ENCODE measurements around the gene MAP1B. TPM values are rescaled to one million over a fixed set of nuclear protein-coding genes. Genes with fewer than 3 reads are reported as not detected.

MAP1B gene
- polyA plus RNA-seq, 1 experiment = 55.3 TPM

DNA sequence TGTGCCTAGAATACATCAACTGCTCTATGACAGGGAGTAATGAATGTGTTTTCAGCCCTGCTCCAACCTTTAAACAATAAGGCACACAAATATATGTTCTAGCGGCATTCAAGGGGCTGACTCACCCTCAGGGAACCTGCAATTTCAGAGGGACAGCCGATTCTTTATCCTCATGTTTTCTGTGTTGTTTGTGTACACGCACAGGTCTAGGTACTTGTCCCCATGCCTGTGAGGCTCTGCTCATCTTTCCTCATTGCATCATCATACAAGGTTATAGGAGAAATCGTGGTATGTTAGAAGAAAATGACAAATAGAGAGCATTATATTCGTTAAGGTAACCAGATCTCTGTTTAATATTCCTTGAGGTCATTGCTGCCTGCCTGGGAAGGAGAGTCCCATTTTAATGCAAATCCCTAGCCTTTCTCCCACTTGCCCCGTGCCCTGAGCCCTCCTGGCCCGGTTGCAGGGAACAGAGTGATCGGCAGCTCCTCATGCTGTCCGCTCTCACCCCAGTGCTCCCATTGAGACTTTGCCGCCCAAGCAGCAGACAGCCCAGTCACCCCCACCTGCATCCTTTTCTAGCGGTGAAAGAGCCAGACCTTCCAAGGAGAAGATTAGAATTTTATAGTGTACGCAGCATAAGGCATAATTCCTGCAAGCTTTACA lies 14.6 kb downstream of the MAP1B start:
- DNase-seq (ENCODE audit: low read depth, low spot score) = no peak
- TF ChIP-seq, protein P1, sequence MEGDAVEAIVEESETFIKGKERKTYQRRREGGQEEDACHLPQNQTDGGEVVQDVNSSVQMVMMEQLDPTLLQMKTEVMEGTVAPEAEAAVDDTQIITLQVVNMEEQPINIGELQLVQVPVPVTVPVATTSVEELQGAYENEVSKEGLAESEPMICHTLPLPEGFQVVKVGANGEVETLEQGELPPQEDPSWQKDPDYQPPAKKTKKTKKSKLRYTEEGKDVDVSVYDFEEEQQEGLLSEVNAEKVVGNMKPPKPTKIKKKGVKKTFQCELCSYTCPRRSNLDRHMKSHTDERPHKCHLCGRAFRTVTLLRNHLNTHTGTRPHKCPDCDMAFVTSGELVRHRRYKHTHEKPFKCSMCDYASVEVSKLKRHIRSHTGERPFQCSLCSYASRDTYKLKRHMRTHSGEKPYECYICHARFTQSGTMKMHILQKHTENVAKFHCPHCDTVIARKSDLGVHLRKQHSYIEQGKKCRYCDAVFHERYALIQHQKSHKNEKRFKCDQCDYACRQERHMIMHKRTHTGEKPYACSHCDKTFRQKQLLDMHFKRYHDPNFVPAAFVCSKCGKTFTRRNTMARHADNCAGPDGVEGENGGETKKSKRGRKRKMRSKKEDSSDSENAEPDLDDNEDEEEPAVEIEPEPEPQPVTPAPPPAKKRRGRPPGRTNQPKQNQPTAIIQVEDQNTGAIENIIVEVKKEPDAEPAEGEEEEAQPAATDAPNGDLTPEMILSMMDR (IDR thresholded peaks at IDR 0.05; ENCODE audit: low read depth, low read length) = no peak
- Histone ChIP-seq H3K27me3 (ENCODE audit: control insufficient read depth, insufficient read depth, low read length) (no peaks in the 10 kb centered on the region), H3K4me3 (ENCODE audit: low read depth, low read length) (no peak overlapping the region), H3K9me3 (ENCODE audit: control insufficient read depth, insufficient read depth, low read length) (peaks cover 3% of the 10 kb centered on the region; the same call in 1 of the 2 replicates), H3K27ac (ENCODE audit: low read depth, low read length) (no peak overlapping the region)
- ChIA-PET POLR2A (no interaction called here), CTCF (no interaction called here)

DNA sequence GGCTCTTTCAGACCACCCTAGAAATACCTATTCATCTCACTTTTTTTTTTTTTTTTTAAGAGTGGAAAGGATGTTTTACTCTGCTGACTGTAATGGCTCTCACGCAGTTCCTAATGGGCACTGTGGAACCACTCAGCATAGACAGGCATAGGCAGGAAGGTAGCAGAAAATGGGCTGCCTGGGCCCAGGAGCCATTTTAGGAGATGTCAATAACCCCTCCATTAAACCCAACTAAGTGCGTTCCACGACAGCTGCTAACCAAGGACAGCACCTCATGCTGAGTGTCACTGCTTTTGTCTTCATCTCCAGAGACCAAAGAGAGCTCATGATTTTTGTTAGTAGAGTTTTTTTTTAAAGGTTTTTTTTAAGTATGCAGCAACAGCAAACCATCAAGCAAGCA lies 15.3 kb downstream of the MAP1B start:
- Histone ChIP-seq H3K27ac (ENCODE audit: low read depth, low read length) (no peak overlapping the region), H3K4me3 (ENCODE audit: low read depth, low read length) (no peak overlapping the region), H3K27me3 (ENCODE audit: control insufficient read depth, insufficient read depth, low read length) (no peaks in the 10 kb centered on the region), H3K9me3 (ENCODE audit: control insufficient read depth, insufficient read depth, low read length) (peaks cover 3% of the 10 kb centered on the region; the same call in 1 of the 2 replicates)
- ChIA-PET CTCF (no interaction called here), POLR2A (no interaction called here)
- TF ChIP-seq, protein P1 (IDR thresholded peaks at IDR 0.05; ENCODE audit: low read depth, low read length) = no peak
- DNase-seq (ENCODE audit: low read depth, low spot score) = no peak

DNA sequence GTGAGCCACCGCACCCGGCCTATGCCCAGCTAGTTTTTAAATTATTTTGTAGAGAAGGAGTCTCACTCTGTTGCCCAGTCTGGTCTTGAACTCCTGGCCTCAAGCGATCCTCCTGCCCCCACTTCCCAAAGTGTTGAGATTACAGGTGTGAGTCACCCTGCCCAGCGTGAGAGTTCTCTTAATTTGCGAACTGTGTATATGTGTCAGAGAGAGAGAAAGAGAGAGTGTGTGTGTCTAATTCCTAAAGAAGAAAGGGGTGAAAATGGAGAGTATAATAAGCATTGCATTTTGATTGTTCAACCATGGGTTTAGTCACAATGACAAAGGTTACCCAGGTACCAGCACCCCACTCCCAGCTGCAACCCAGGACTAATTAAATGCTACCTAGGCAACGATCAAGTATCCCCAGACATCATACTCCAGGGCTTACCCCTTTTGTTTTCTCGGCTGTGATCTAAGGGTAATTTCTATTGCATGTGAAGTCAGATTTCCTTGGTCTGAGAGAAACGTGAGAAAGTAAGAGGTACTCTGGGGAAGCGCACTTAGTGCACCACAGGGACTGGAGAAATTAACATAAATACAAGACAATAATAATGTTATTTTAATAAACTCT lies 16.6 kb downstream of the MAP1B start:
- no peak overlapping the region for H3K27ac ChIP-seq (ENCODE audit: low read depth, low read length)

GRCh38 chr5:72125271-72125940 lies 18.1 kb downstream of the MAP1B start:
- no peak overlapping the region for H3K27ac ChIP-seq (ENCODE audit: low read depth, low read length)
- TF ChIP-seq, protein P1 (IDR thresholded peaks at IDR 0.05; ENCODE audit: low read depth, low read length) = no peak
- CTCF ChIA-PET = interaction anchor here (1.0 kb wide), 3 partner anchors 9 to 155 kb away, joined by 3 read pairs; no protein-coding TSS in a partner anchor

More for the DNA sequence above, 16.6 kb downstream of the MAP1B start:
- ChIA-PET POLR2A (no interaction called here), CTCF (no interaction called here)
- peaks cover 3% of the 10 kb centered on the region; the same call in 1 of the 2 replicates for H3K9me3 ChIP-seq (ENCODE audit: control insufficient read depth, insufficient read depth, low read length)
- H3K4me3 ChIP-seq (ENCODE audit: low read depth, low read length) = no peak overlapping the region
- DNase-seq (ENCODE audit: low read depth, low spot score) = no peak
- TF ChIP-seq, protein P1 (IDR thresholded peaks at IDR 0.05; ENCODE audit: low read depth, low read length) = no peak
- H3K27me3 ChIP-seq (ENCODE audit: control insufficient read depth, insufficient read depth, low read length) = no peaks in the 10 kb centered on the region

More at GRCh38 chr5:72125271-72125940, 18.1 kb downstream of the MAP1B start:
- POLR2A ChIA-PET = no interaction called here
- H3K4me3 ChIP-seq (ENCODE audit: low read depth, low read length) = no peak overlapping the region
- H3K27me3 ChIP-seq (ENCODE audit: control insufficient read depth, insufficient read depth, low read length) = no peaks in the 10 kb centered on the region
- no peaks in the 10 kb centered on the region for H3K9me3 ChIP-seq (ENCODE audit: control insufficient read depth, insufficient read depth, low read length)
- DNase-seq (ENCODE audit: low read depth, low spot score) = no peak

Measured in AG04450 (cell line).